Activated effector memory CD4-positive, alpha-beta T cell treated with anti-CD3 and anti-CD28 coated beads, Interleukin-2, amount 50 U/mL, for 16 hours (primary cell): ENCODE results near the gene HNF1B.

Experiments
- DNase-seq: peaks from one replicate; pipeline ENCODE4 v3.0.0-alpha.2; 2020

The HNF1B gene

DNA sequence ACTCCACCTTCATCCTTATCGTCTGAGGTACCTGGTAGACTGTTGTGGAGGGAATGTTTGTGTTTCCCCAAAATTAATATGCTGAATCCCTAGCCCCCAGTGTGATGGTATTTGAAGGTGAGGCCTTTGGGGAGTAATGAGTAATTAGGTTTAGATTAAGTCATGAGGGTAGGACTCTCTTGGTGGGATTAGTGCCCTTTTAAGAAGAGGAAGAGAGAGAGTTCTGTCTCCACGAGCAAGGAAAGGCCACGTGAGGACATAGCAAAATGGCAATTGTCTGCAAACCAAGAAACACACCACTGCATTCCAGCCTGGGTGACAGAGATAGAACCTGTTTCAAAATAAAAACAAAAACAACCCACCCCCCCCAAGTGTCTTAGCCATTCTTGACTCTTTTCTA is 80.6 kb downstream of the HNF1B start:
- no peak for DNase-seq

GRCh38 chr17:37662353-37662752 is 82.5 kb downstream of the HNF1B start:
- no peak for DNase-seq

DNA sequence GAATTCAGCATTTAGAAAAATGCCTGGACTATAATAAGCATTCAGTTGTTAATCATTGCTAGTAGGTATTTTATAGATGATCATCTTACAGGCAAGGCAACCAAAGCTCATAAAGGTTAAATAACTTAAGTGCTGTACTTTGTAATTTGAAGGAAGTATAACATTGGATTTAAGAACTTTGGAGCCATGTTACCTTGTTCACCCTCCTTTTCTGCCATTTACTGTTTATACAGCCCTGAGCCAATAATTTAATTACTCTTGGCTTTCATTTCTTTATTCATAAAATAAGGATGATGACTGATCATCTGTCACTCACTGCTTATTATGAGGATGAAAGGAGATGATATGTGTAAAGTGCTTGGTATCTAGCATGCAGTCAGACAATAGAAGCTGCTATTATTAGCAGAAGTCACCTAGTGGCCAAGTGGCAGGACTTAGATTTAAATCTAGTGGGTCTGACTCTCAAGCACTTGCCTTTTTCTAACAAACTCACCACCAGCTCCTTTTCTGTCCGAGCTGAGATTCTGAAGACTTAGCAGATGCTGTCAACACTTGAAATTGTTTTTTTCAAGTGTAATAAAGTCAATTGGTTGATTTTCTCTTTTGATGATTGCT is 83.4 kb downstream of the HNF1B start:
- DNase-seq: no peak

DNA sequence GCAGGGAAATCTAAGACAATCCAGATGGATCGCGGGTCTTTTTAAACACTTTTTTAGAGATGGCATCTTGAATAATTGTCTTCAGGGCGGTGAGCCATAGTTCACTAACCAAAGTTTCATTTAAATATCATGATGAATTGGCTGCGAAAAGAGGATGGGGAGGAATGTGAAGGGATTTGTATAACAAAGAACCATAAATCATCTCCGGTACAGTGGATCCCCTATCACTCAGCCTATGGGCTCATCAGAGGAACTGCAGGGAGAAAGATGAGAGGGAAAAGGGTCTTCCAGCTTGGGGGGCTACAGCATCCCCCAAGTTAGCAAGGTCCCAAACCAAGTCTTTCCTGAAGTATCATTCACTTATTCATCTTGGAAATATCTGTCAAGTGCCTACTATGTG is 84.9 kb downstream of the HNF1B start:
- DNase-seq: no peak

- no peak for DNase-seq
Observed at GRCh38 chr17:37657202-37657601, 87.7 kb downstream of the HNF1B start.

GRCh38 chr17:37651849-37652248 is 93.0 kb downstream of the HNF1B start:
- no peak for DNase-seq

DNA sequence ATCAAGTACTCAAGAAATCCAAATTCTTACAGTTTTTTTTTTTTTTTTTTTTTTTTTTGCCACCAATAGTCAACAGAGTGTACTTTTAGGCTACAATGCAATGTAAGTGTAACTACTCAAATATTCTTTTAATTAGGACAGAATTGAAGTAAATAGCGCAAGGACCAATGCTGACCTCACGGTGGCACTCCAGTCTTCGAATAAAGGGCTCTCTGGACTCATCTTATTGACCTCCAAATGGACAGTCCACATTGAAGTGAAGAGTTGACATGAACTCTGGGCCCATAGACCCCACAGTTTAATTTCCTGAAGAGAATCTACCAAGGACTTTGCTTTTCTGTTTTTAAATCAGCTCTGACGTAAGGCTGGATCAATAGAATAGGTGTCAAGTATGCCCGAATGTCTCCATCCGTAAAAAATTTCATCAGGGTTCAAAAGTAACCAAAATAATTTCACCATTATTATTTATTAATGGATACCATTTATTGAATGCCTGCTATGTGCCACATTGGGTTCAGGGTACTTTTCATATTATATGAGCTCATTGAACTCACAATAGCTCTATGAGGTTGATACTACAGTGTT is 94.3 kb downstream of the HNF1B start:
- DNase-seq: no peak

GRCh38 chr17:37648555-37648954 is 96.3 kb downstream of the HNF1B start:
- DNase-seq: no peak

- no peak for DNase-seq
Observed at GRCh38 chr17:37647856-37648255, 97.0 kb downstream of the HNF1B start.

GRCh38 chr17:37643869-37644268 is 101.0 kb downstream of the HNF1B start:
- DNase-seq: no peak

- DNase-seq: peak; percentile 96
Observed at GRCh38 chr17:37643118-37643766, 101.6 kb downstream of the HNF1B start, which contains the start of gene DDX52. Gene DDX52, minus strand, starts transcription at chr17:37643446. Its CDS starts 26 bp downstream, at chr17:37643420.

GRCh38 chr17:37642681-37643080 is 102.2 kb downstream of the HNF1B start:
- DNase-seq: no peak

GRCh38 chr17:37640015-37640414 is 104.8 kb downstream of the HNF1B start:
- no peak for DNase-seq

DNA sequence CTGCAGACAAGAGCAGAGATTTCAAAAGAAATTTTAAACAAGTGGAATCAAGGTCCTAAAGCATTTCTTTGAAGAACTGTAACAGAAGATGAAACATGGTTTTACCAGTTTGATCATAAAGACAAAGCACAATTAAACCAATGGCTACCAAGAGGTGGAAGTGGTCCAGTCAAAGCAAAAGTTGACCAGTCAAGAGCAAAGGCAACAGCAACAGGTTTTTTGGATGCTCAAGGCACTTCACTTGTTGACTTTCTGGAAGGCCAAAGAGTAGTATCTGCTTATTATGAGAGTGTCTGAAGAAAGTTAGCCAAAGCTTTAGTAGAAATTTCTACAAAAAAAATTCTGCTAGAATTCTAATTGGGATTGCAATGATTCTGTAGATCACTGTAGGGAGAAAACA is 106.9 kb downstream of the HNF1B start:
- no peak for DNase-seq
